ENCODE measurements around the gene TAGLN2. TPM values are rescaled to one million over a fixed set of nuclear protein-coding genes. Genes with fewer than 3 reads are reported as not detected.

The TAGLN2 gene
- total and polyA plus RNA-seq, 10 of the 15 experiments (the other 5 are each of a cell fraction or from before 2014, with no cell fraction given) = 155 to 611 (median 363) TPM

GRCh38 chr1:159923203-159924024, 1.9 kb downstream of the TAGLN2 start (continued):
- TF ChIP-seq SKIL (IDR thresholded peaks at IDR 0.05; ENCODE audit: low read depth, poor library complexity, severe bottlenecking) (peak; percentile 66), HDAC6 (IDR thresholded peaks at IDR 0.05; ENCODE audit: unreplicated experiment) (no peak), PAX8 (IDR thresholded peaks at IDR 0.05) (no peak), NFYB (IDR thresholded peaks at IDR 0.05; ENCODE audit: insufficient read depth, low read depth, low read length) (no peak), EZH2 (IDR thresholded peaks at IDR 0.05; ENCODE audit: borderline replicate concordance, control insufficient read depth, low read depth, low read length) (no peak), NR2F1 (conservative IDR thresholded peaks at IDR 0.05) (peak; percentile 49; the same call in 1 of the 2 replicates), IRF3 (IDR thresholded peaks at IDR 0.05) (no peak), REST (IDR thresholded peaks at IDR 0.05; ENCODE audit: low read depth, low read length) (no peak), RAD21 (IDR thresholded peaks at IDR 0.05; ENCODE audit: insufficient read depth, low read depth, low read length) (no peak), TCF12 (IDR thresholded peaks at IDR 0.05; ENCODE audit: low read depth, low read length) (peak; percentile 75; the same call in 1 of the 2 replicates), SPI1 (IDR thresholded peaks at IDR 0.05; ENCODE audit: borderline replicate concordance, insufficient read depth, low read depth, low read length) (peak; percentile 70; the same call in 1 of the 2 replicates), USF1 (IDR thresholded peaks at IDR 0.05; ENCODE audit: borderline replicate concordance, extremely low read length, insufficient read depth, low read depth, low read length) (no peak), ASH2L (IDR thresholded peaks at IDR 0.05; ENCODE audit: borderline replicate concordance, low read depth) (no peak), KDM1A (IDR thresholded peaks at IDR 0.05; ENCODE audit: borderline replicate concordance) (no peak), SUPT20H (IDR thresholded peaks at IDR 0.05; ENCODE audit: borderline replicate concordance, control insufficient read depth, low read depth, low read length) (no peak), WRNIP1 (IDR thresholded peaks at IDR 0.05; ENCODE audit: borderline replicate concordance, low read depth, low read length) (peak; percentile 14; the same call in 1 of the 2 replicates), HDAC2 (IDR thresholded peaks at IDR 0.05) (no peak)
- TF ChIP-seq, protein P1, sequence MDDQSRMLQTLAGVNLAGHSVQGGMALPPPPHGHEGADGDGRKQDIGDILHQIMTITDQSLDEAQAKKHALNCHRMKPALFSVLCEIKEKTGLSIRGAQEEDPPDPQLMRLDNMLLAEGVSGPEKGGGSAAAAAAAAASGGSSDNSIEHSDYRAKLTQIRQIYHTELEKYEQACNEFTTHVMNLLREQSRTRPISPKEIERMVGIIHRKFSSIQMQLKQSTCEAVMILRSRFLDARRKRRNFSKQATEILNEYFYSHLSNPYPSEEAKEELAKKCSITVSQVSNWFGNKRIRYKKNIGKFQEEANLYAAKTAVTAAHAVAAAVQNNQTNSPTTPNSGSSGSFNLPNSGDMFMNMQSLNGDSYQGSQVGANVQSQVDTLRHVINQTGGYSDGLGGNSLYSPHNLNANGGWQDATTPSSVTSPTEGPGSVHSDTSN (IDR thresholded peaks at IDR 0.05; ENCODE audit: insufficient replicate concordance, low read depth, low read length) = peak; percentile 71
- TF ChIP-seq, protein P2, sequence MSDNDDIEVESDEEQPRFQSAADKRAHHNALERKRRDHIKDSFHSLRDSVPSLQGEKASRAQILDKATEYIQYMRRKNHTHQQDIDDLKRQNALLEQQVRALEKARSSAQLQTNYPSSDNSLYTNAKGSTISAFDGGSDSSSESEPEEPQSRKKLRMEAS (IDR thresholded peaks at IDR 0.05; ENCODE audit: low read depth, low read length) = no peak

All from GM12878 (cell line).